WTC11 (cell line): Measurements from ENCODE around the gene HINFP.

Source experiments
- CBFB ChIP-seq: sonication (generic); formaldehyde crosslinking; IDR thresholded peaks from 2 replicates; pipeline ENCODE4 v1.8.1; 2022; ENCODE audit warnings: mild to moderate bottlenecking, low read depth, missing genetic modification reagents
- CTCF ChIP-seq: fragments of 200-600 bp; IDR thresholded peaks from 2 replicates; pipeline ENCODE4 v1.8.0; 2022; ENCODE audit warnings: antibody characterized with exemption
- EMX1 ChIP-seq: fragments of 250-450 bp; sonication (Bioruptor Pico); IDR thresholded peaks from 2 replicates; pipeline ENCODE4 v1.8.0; 2021; ENCODE audit warnings: mild to moderate bottlenecking
- ETV6 ChIP-seq: sonication (generic); formaldehyde crosslinking; IDR thresholded peaks from 2 replicates; pipeline ENCODE4 v1.8.1; 2022; ENCODE audit warnings: mild to moderate bottlenecking, missing genetic modification reagents
- JUN ChIP-seq: sonication (generic); formaldehyde crosslinking; IDR thresholded peaks from 2 replicates; pipeline ENCODE4 v1.8.0; 2023; ENCODE audit warnings: mild to moderate bottlenecking, missing genetic modification reagents

DNA sequence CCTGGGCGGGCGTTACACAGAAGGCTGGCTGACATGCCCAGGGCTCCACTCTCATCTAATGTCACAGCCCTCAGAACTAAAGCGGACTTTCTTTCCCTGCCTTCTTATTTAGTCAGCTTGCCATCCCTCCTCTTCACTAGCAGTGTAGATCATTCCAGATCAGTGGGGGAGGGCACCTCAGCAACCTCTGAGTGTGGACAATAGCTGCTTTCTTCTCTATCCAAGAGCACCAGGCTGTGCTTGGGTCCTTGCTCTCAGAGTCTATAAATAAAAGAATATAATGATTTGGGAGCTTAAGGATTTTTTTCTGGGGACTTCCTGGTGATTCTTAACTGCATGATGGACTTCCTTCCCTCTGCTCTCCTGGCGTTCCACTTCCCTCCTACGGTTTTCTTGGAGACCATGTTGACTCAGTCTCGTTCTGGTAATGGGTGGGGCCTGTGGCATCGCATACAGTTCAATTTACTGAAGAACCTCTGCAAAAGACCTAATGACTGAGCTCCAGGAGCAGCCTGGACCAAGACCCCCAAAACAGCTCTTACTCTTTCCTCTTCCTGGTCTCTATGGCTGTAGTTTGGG is 39.6 kb upstream of the HINFP start:
- TF ChIP-seq EMX1 (CRISPR knock-in tag) (no peak), CBFB (CRISPR knock-in tag) (no peak), JUN (CRISPR knock-in tag) (no peak), CTCF (no peak), ETV6 (CRISPR knock-in tag) (no peak)
